GM18873 (cell line): Measurements from ENCODE around the gene GALNT17.

Experiments used
- ATAC-seq: cut with Tn5 transposase; IDR thresholded peaks from one replicate; pipeline ENCODE4 v1.9.1; 2021; ENCODE audit warnings: mild to moderate bottlenecking, moderate library complexity, moderate number of reproducible peaks; ENCODE audit not compliant: unreplicated experiment, low FRiP score

Gene GALNT17

GRCh38 chr7:71753956-71754664 lies 622.2 kb downstream of the GALNT17 start:
- no peak for ATAC-seq

- no peak for ATAC-seq
Observed at GRCh38 chr7:71754828-71755227, 622.9 kb downstream of the GALNT17 start.

DNA sequence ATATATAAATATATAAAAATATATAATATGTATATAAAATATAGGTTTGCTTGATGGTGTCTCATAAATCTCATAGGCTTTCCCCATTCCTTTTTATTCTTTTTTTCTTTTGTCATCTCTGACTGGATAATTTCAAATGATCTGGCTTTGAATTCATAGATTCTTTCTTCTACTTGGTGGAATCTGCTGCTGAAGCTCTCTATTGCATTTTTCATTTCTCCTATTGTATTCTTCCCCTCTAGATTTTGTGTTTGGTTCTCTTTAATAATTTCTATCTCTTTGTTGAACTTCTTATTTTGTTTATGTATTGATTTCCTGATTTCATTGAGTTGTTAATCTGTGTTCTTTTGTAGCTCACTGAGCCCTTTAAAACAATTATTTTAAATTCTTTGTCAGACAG lies 629.4 kb downstream of the GALNT17 start:
- no peak for ATAC-seq
